T-helper 22 cell (primary cell): ENCODE data around the gene OSTN.

Source experiments
- DNase-seq: peaks from one replicate; pipeline ENCODE4 v3.0.0-alpha.2; 2020; ENCODE audit warnings: low read depth

Gene OSTN

GRCh38 chr3:191313296-191313695, 114.3 kb downstream of the OSTN start:
- no peak for DNase-seq

GRCh38 chr3:191314109-191314728, 115.2 kb downstream of the OSTN start:
- no peak for DNase-seq
